ENCODE data around the gene NGLY1. TPM values are rescaled to one million over a fixed set of nuclear protein-coding genes. Genes with fewer than 3 reads are reported as not detected.

Gene NGLY1
- total RNA-seq, 1 donor from 2014 or later, result 31.7 TPM

- H3K27ac ChIP-seq, result no peak overlapping the region
- H3K4me3 ChIP-seq, result no peak overlapping the region
- no peaks in the 10 kb centered on the region for H3K4me1 ChIP-seq
- H3K36me3 ChIP-seq, result no peaks in the 10 kb centered on the region
- no peaks in the 10 kb centered on the region for H3K27me3 ChIP-seq
- intact Hi-C loops (cut with DNase I), result no loop called here
- no peak for DNase-seq (ENCODE audit: extremely low spot score in 2 of 2)
- no peak for TF ChIP-seq POLR2AphosphoS5 (IDR thresholded peaks at IDR 0.05; ENCODE audit: insufficient read depth in 1 of 2, low read depth in 1 of 2)
- no peak for TF ChIP-seq CTCF (IDR thresholded peaks at IDR 0.05)
- no peak for TF ChIP-seq POLR2A (IDR thresholded peaks at IDR 0.05)
- no peaks in the 10 kb centered on the region for H3K9me3 ChIP-seq
Measured at GRCh38 chr3:25697553-25697952, 85.7 kb downstream of the NGLY1 start.

GRCh38 chr3:25695731-25696420 is 87.4 kb downstream of the NGLY1 start:
- H3K4me1 ChIP-seq, result peaks cover 10% of the 10 kb centered on the region
- H3K27me3 ChIP-seq, result no peaks in the 10 kb centered on the region
- no peaks in the 10 kb centered on the region for H3K9me3 ChIP-seq
- no peaks in the 10 kb centered on the region for H3K36me3 ChIP-seq
- no peak overlapping the region for H3K4me3 ChIP-seq
- intact Hi-C loops (cut with DNase I), result no loop called here
- no peak for TF ChIP-seq POLR2AphosphoS5 (IDR thresholded peaks at IDR 0.05; ENCODE audit: insufficient read depth in 1 of 2, low read depth in 1 of 2)
- no peak for TF ChIP-seq POLR2A (IDR thresholded peaks at IDR 0.05)
- TF ChIP-seq CTCF (IDR thresholded peaks at IDR 0.05), result no peak
- DNase-seq (ENCODE audit: extremely low spot score in 2 of 2), result no peak
- H3K27ac ChIP-seq, result no peak overlapping the region

GRCh38 chr3:25693238-25693637 is 90.0 kb downstream of the NGLY1 start:
- Histone ChIP-seq H3K27ac (no peak overlapping the region), H3K4me3 (no peak overlapping the region), H3K27me3 (no peaks in the 10 kb centered on the region), H3K36me3 (no peaks in the 10 kb centered on the region), H3K4me1 (peaks cover 10% of the 10 kb centered on the region), H3K9me3 (no peaks in the 10 kb centered on the region)
- intact Hi-C loops (cut with DNase I), result no loop called here
- no peak for TF ChIP-seq POLR2AphosphoS5 (IDR thresholded peaks at IDR 0.05; ENCODE audit: insufficient read depth in 1 of 2, low read depth in 1 of 2)
- no peak for DNase-seq (ENCODE audit: extremely low spot score in 2 of 2)

DNA sequence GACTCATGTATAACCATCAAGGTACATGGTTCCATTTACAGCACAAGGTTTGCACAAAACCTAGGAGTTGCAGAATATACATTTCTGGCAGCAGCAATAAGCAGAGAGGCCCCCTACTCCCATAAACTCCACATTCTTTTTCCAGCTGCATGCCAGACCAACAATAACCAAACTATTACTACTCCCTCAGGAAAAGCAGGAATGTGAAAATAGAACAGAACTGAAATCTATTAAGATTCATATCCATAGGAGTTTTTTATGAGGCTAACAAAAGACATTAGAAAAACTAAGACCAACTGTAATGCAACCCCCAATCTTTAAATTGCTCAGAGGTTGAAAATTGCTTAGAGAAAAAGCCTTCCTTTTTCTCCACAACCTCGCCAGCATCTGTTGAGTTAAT is 90.9 kb downstream of the NGLY1 start:
- intact Hi-C loops (cut with DNase I), result no loop called here
- H3K9me3 ChIP-seq, result no peaks in the 10 kb centered on the region
- no peak overlapping the region for H3K4me3 ChIP-seq
- H3K36me3 ChIP-seq, result no peaks in the 10 kb centered on the region
- H3K27ac ChIP-seq, result no peak overlapping the region
- peaks cover 10% of the 10 kb centered on the region for H3K4me1 ChIP-seq
- no peaks in the 10 kb centered on the region for H3K27me3 ChIP-seq
- TF ChIP-seq CTCF (IDR thresholded peaks at IDR 0.05) (no peak), POLR2A (IDR thresholded peaks at IDR 0.05) (no peak), POLR2AphosphoS5 (IDR thresholded peaks at IDR 0.05; ENCODE audit: insufficient read depth in 1 of 2, low read depth in 1 of 2) (no peak)
- DNase-seq (ENCODE audit: extremely low spot score in 2 of 2), result no peak

GRCh38 chr3:25690768-25691533 is 92.3 kb downstream of the NGLY1 start:
- no peak for DNase-seq (ENCODE audit: extremely low spot score in 2 of 2)
- Histone ChIP-seq H3K27me3 (no peaks in the 10 kb centered on the region), H3K4me1 (peaks cover 10% of the 10 kb centered on the region), H3K9me3 (no peaks in the 10 kb centered on the region), H3K4me3 (no peak overlapping the region), H3K36me3 (no peaks in the 10 kb centered on the region), H3K27ac (no peak overlapping the region)
- TF ChIP-seq POLR2AphosphoS5 (IDR thresholded peaks at IDR 0.05; ENCODE audit: insufficient read depth in 1 of 2, low read depth in 1 of 2) (no peak), CTCF (IDR thresholded peaks at IDR 0.05) (no peak), POLR2A (IDR thresholded peaks at IDR 0.05) (no peak)
- intact Hi-C loops (cut with DNase I), result no loop called here
